H9 (cell line): ENCODE measurements around the gene TRMT1. TPM values are rescaled to one million over a fixed set of nuclear protein-coding genes. Genes with fewer than 3 reads are reported as not detected.

Source experiments
- DNase-seq: peaks from one replicate; pipeline ENCODE4 v3.0.0-alpha.2; 2017
- H2AFZ ChIP-seq: one replicate; pipeline ENCODE4 v1.6.1; 2013; ENCODE audit warnings: mild to moderate bottlenecking, low read length, control low read depth, moderate library complexity
- H2AK5ac ChIP-seq: 2 replicates; pipeline ENCODE4 v1.6.1; 2013; ENCODE audit warnings: low read length, control low read depth, mixed read lengths; ENCODE audit not compliant: insufficient read length
- H2BK120ac ChIP-seq: one replicate; pipeline ENCODE4 v1.6.1; 2013; ENCODE audit warnings: low read depth, mild to moderate bottlenecking, low read length, control low read depth, inconsistent platforms; ENCODE audit not compliant: poor library complexity, severe bottlenecking
- H2BK12ac ChIP-seq: 2 replicates; pipeline ENCODE4 v1.6.1; 2013; ENCODE audit warnings: low read length, control low read depth, mixed read lengths, low read depth; ENCODE audit not compliant: insufficient read length
- H2BK15ac ChIP-seq: 2 replicates; pipeline ENCODE4 v1.6.1; 2013; ENCODE audit warnings: low read depth, low read length, control low read depth
- H2BK20ac ChIP-seq: one replicate; pipeline ENCODE4 v1.6.1; 2013; ENCODE audit warnings: low read depth, mild to moderate bottlenecking, low read length, control low read depth, inconsistent platforms; ENCODE audit not compliant: poor library complexity, severe bottlenecking
- H2BK5ac ChIP-seq: 2 replicates; pipeline ENCODE4 v1.6.1; 2013; ENCODE audit warnings: low read length, control low read depth, mixed read lengths; ENCODE audit not compliant: insufficient read length
- H3K14ac ChIP-seq: 2 replicates; pipeline ENCODE4 v1.6.1; 2013; ENCODE audit warnings: low read length, control low read depth; ENCODE audit not compliant: insufficient read depth
- H3K18ac ChIP-seq: 2 replicates; pipeline ENCODE4 v1.6.1; 2013; ENCODE audit warnings: low read depth, mild to moderate bottlenecking, mixed read lengths, low read length, control low read depth; ENCODE audit not compliant: insufficient read length
- H3K23ac ChIP-seq: 2 replicates; pipeline ENCODE4 v1.6.1; 2013; ENCODE audit warnings: low read length, control low read depth, mixed read lengths, low read depth; ENCODE audit not compliant: insufficient read length
- H3K23me2 ChIP-seq: 2 replicates; pipeline ENCODE4 v1.6.1; 2013; ENCODE audit warnings: low read depth, mild to moderate bottlenecking, mixed read lengths, low read length, control low read depth; ENCODE audit not compliant: insufficient read length, poor library complexity, severe bottlenecking
- H3K27ac ChIP-seq: 2 replicates; pipeline ENCODE4 v1.5.1; 2013; ENCODE audit warnings: low read length, control low read depth, mixed read lengths, low read depth; ENCODE audit not compliant: insufficient read length
- H3K27me3 ChIP-seq: 2 replicates; pipeline ENCODE4 v1.6.1; 2013; ENCODE audit warnings: low read length, control low read depth, inconsistent platforms; ENCODE audit not compliant: insufficient read depth
- H3K4ac ChIP-seq: 2 replicates; pipeline ENCODE4 v1.6.1; 2013; ENCODE audit warnings: low read depth, mild to moderate bottlenecking, control low read depth, inconsistent platforms, low read length, moderate library complexity
- H3K4me1 ChIP-seq: 2 replicates; pipeline ENCODE4 v1.6.1; 2013; ENCODE audit warnings: low read length, control low read depth, inconsistent platforms; ENCODE audit not compliant: insufficient read depth
- H3K4me2 ChIP-seq: 2 replicates; pipeline ENCODE4 v1.6.1; 2013; ENCODE audit warnings: low read length, control low read depth, mixed read lengths; ENCODE audit not compliant: insufficient read length, insufficient read depth
- H3K56ac ChIP-seq: 2 replicates; pipeline ENCODE4 v1.6.1; 2013; ENCODE audit warnings: low read depth, mild to moderate bottlenecking, mixed read lengths, low read length, control low read depth; ENCODE audit not compliant: insufficient read length
- H3K79me1 ChIP-seq: 2 replicates; pipeline ENCODE4 v1.6.1; 2013; ENCODE audit warnings: low read depth, mild to moderate bottlenecking, moderate library complexity, low read length, control low read depth, inconsistent platforms; ENCODE audit not compliant: insufficient read depth, poor library complexity, severe bottlenecking
- H3K79me2 ChIP-seq: 2 replicates; pipeline ENCODE4 v1.6.1; 2013; ENCODE audit warnings: low read length, control low read depth, inconsistent platforms; ENCODE audit not compliant: insufficient read depth
- H3K9ac ChIP-seq: 2 replicates; pipeline ENCODE4 v1.6.1; 2013; ENCODE audit warnings: low read length, control low read depth, mixed read lengths; ENCODE audit not compliant: insufficient read length; ENCODE audit errors: extremely low read depth
- H3K9me3 ChIP-seq: one replicate; pipeline ENCODE4 v1.6.1; 2013; ENCODE audit warnings: low read depth, low read length, inconsistent platforms; ENCODE audit not compliant: control insufficient read depth
- H3T11ph ChIP-seq: one replicate; pipeline ENCODE4 v1.6.1; 2013; ENCODE audit warnings: mild to moderate bottlenecking, low read length, control low read depth, inconsistent platforms
- H4K20me1 ChIP-seq: one replicate; pipeline ENCODE4 v1.6.1; 2013; ENCODE audit not compliant: control insufficient read depth, insufficient read length, insufficient read depth
- H4K5ac ChIP-seq: 2 replicates; pipeline ENCODE4 v1.6.1; 2013; ENCODE audit warnings: low read depth, mild to moderate bottlenecking, mixed read lengths, low read length, control low read depth; ENCODE audit not compliant: insufficient read length
- H4K8ac ChIP-seq: replicated peaks from 2 replicates; pipeline ENCODE4 v1.6.1; 2013; ENCODE audit warnings: low read length, control low read depth, mixed read lengths, low read depth; ENCODE audit not compliant: insufficient read length
- H4K91ac ChIP-seq: 2 replicates; pipeline ENCODE4 v1.6.1; 2013; ENCODE audit warnings: low read depth, mild to moderate bottlenecking, moderate library complexity, mixed read lengths, low read length, control low read depth; ENCODE audit not compliant: insufficient read length
- H3K27ac Mint-ChIP-seq, 3 experiments: 2 replicates in 2 of 3; 3 replicates in 1 of 3; pipeline ENCODE4 v1.8.0; 2020 to 2021; ENCODE audit warnings: mixed read lengths in 3 of 3, mild to moderate bottlenecking in 1 of 3, moderate library complexity in 1 of 3
- H3K27me3 Mint-ChIP-seq: 2 replicates; pipeline ENCODE4 v1.8.0; 2021; ENCODE audit warnings: low read depth, mild to moderate bottlenecking, moderate library complexity, mixed read lengths
- H3K36me3 Mint-ChIP-seq, 3 experiments: 2 replicates in 2 of 3; 3 replicates in 1 of 3; pipeline ENCODE4 v1.8.0; 2020 to 2021; ENCODE audit warnings: low read depth in 3 of 3, mixed read lengths in 3 of 3; ENCODE audit not compliant: insufficient read depth in 1 of 3
- H3K4me1 Mint-ChIP-seq, 2 experiments: 2 replicates each; pipeline ENCODE4 v1.8.0; 2020; ENCODE audit warnings: mixed read lengths in 2 of 2
- H3K4me3 Mint-ChIP-seq, 2 experiments: 2 replicates in 1 of 2; 3 replicates in 1 of 2; pipeline ENCODE4 v1.8.0; 2020 to 2021; ENCODE audit warnings: mild to moderate bottlenecking in 2 of 2, mixed read lengths in 2 of 2, moderate library complexity in 1 of 2
- H3K9me3 Mint-ChIP-seq, 2 experiments: 2 replicates in 1 of 2; 3 replicates in 1 of 2; pipeline ENCODE4 v1.8.0; 2020; ENCODE audit warnings: mild to moderate bottlenecking in 2 of 2, mixed read lengths in 2 of 2, moderate library complexity in 1 of 2
- CTCF ChIP-seq: fragments of 200-600 bp; sonication (generic); conservative IDR thresholded peaks from 3 replicates; pipeline ENCODE4 v1.8.0; 2021; ENCODE audit warnings: antibody characterized with exemption, mild to moderate bottlenecking
- WGBS: extraction: QIAGEN DNeasy Blood & Tissue Kit; methylation state at CpG from one replicate; pipeline ENCODE4 v1.1.7; 2013; ENCODE audit warnings: missing lambda C conversion rate, low lambda C conversion rate, mixed read lengths; ENCODE audit not compliant: insufficient read length; ENCODE audit errors: extremely low coverage; 5-methylcytosine and 5-hydroxymethylcytosine counted together
- total RNA-seq: library from RNA; stranded (reverse); gene quantifications from 2 replicates; pipeline ENCODE4 v1.2.1, GENCODE V29; 2021

Gene TRMT1
- total RNA-seq, 1 experiment from 2014 or later = 95.7 TPM

DNA sequence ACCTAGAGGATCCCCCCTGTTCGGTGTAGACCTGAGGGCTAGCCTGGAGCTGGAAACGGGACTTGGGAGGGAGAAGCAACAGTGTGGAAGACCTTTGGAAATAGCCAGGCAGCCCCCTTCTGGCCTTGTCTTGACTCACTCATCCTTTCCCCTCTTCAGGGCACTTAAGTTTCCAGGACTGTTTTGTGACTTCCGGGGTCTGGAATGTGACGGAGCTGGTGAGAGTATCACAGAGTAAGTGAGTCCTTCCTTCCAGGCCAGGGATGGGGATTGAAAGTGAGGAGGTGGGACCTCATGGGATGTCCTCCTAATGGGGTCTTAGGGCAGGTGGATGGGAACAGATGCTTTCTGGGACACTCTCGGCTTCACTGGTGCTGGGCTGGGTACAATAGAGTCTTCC is 43.3 kb downstream of the TRMT1 start:
- no peak overlapping the region for H3K4me2 ChIP-seq
- no peak overlapping the region for H3K56ac ChIP-seq
- WGBS = no CpG with 5 or more reads among the region's 5 CpGs
- H3K9me3 ChIP-seq = no peaks in the 10 kb centered on the region
- peaks cover 3% of the 10 kb centered on the region for H3K23me2 ChIP-seq
- no peak overlapping the region for H3K23ac ChIP-seq
- no peak overlapping the region for H2BK12ac ChIP-seq
- no peak overlapping the region for H2AK5ac ChIP-seq
- H3K79me1 ChIP-seq = no peaks in the 10 kb centered on the region
- H4K20me1 ChIP-seq = no peaks in the 10 kb centered on the region
- no peak overlapping the region for H3K27ac ChIP-seq
- H3K27me3 Mint-ChIP-seq = peaks cover 81% of the 10 kb centered on the region
- H3K4ac ChIP-seq = no peak overlapping the region
- H3K36me3 Mint-ChIP-seq = peaks cover 0 to 1% (median 0%) of the 10 kb centered on the region in 3 experiments; a peak in 1 of 7 replicates
- no peak overlapping the region for H4K91ac ChIP-seq
- no peak overlapping the region for H2BK20ac ChIP-seq
- peaks cover 1% of the 10 kb centered on the region; the same call in 1 of the 2 replicates for H3K27me3 ChIP-seq
- H3K9ac ChIP-seq = no peak overlapping the region
- H3K18ac ChIP-seq = no peak overlapping the region
- no peak overlapping the region for H3K14ac ChIP-seq
- no peak overlapping the region; a peak in 1 of 7 replicates for H3K27ac Mint-ChIP-seq
- H3K9me3 Mint-ChIP-seq = no peaks in the 10 kb centered on the region
- no peak overlapping the region for H4K5ac ChIP-seq
- H2BK120ac ChIP-seq = no peak overlapping the region
- H3T11ph ChIP-seq = no peak overlapping the region
- no peak for TF ChIP-seq CTCF
- no peak overlapping the region for H4K8ac ChIP-seq
- no peaks in the 10 kb centered on the region for H3K79me2 ChIP-seq
- no peak for DNase-seq
- no peak overlapping the region for H3K4me3 Mint-ChIP-seq
- peaks cover 7% of the 10 kb centered on the region; the same call in 1 of the 2 replicates for H3K4me1 ChIP-seq
- H2BK15ac ChIP-seq = no peak overlapping the region
- peaks cover 13 to 38% of the 10 kb centered on the region in 2 experiments for H3K4me1 Mint-ChIP-seq
- no peak overlapping the region for H2BK5ac ChIP-seq
- H2AFZ ChIP-seq = no peak overlapping the region
